HG03175 (cell line): ENCODE data around the gene TENT5D.
"Not testable (repeated sequence)": the region's sequence is repeated elsewhere in the genome, so short reads cannot be mapped to it uniquely, and the experiment has no call there.

Source experiments
- ATAC-seq: cut with Tn5 transposase; IDR thresholded peaks from one replicate; pipeline ENCODE4 v1.9.1; 2021; ENCODE audit warnings: mild to moderate bottlenecking, moderate library complexity; ENCODE audit not compliant: unreplicated experiment

The TENT5D gene

GRCh38 chrX:80420147-80420546, at the start of gene TENT5D:
TENT5D (plus strand) TSS chrX:80420447; CDS start chrX:80442540, 22,093 bp downstream.
- ATAC-seq: no peak

- ATAC-seq: not testable (repeated sequence)
These were observed 34.6 kb upstream of the TENT5D start for GRCh38 chrX:80385651-80386050.

GRCh38 chrX:80388206-80388605, 32.0 kb upstream of the TENT5D start:
- ATAC-seq: no peak

GRCh38 chrX:80412042-80412441, 8.2 kb upstream of the TENT5D start:
- ATAC-seq: no peak

GRCh38 chrX:80423000-80423399, 2.8 kb downstream of the TENT5D start:
- ATAC-seq: no peak

GRCh38 chrX:80423744-80424143, 3.5 kb downstream of the TENT5D start:
- no peak for ATAC-seq

- ATAC-seq: no peak
These were observed 10.7 kb downstream of the TENT5D start for GRCh38 chrX:80430826-80431504.

- no peak for ATAC-seq
These were observed 11.2 kb downstream of the TENT5D start for GRCh38 chrX:80431505-80431832.

- no peak for ATAC-seq
These were observed 12.2 kb downstream of the TENT5D start for GRCh38 chrX:80432441-80432840.

- no peak for ATAC-seq
These were observed 12.6 kb downstream of the TENT5D start for GRCh38 chrX:80432863-80433262.

- not testable (repeated sequence) for ATAC-seq
These were observed 47.9 kb downstream of the TENT5D start for GRCh38 chrX:80468166-80468565.

- ATAC-seq: no peak
These were observed 51.3 kb downstream of the TENT5D start for GRCh38 chrX:80471582-80471981.

- no peak for ATAC-seq
These were observed 65.3 kb downstream of the TENT5D start for GRCh38 chrX:80485543-80485942.

GRCh38 chrX:80486299-80486698, 66.1 kb downstream of the TENT5D start:
- no peak for ATAC-seq

- no peak for ATAC-seq
These were observed 68.9 kb downstream of the TENT5D start for GRCh38 chrX:80489166-80489565.
